ENCODE results near the gene SLC35D3.

- TF ChIP-seq YY1 (IDR thresholded peaks at IDR 0.05; ENCODE audit: insufficient read depth, insufficient read length) (no peak), ZNF274 (IDR thresholded peaks at IDR 0.05; ENCODE audit: low read depth, low read length) (no peak)
Observed at GRCh38 chr6:136969930-136970329, 47.8 kb downstream of the SLC35D3 start.

Data from NT2/D1 (cell line).